Thoracic aorta (tissue), 2 donors: ENCODE results near the gene ACOT7. TPM values are rescaled to one million over a fixed set of nuclear protein-coding genes. Genes with fewer than 3 reads are reported as not detected.

Experiments
- ATAC-seq: fragments of 150-250 bp; one replicate; pipeline ENCODE4 v1.8.0; 2017; ENCODE audit warnings: low read depth; ENCODE audit not compliant: insufficient number of reproducible peaks, low FRiP score
- DNase-seq: peaks from one replicate; pipeline ENCODE4 v3.0.0-alpha.2; 2020; ENCODE audit warnings: low spot score
- H3K27ac ChIP-seq, 2 donors: fragments of 200-600 bp; sonication (generic); 1 replicate in 1 of 2; 2 replicates in 1 of 2; pipeline ENCODE4 v1.5.1; 2016; ENCODE audit warnings: mild to moderate bottlenecking in 2 of 2, moderate library complexity in 2 of 2
- H3K27me3 ChIP-seq: fragments of 200-600 bp; sonication (generic); replicated peaks from 2 replicates; pipeline ENCODE4 v1.6.0; 2016; ENCODE audit warnings: mild to moderate bottlenecking; ENCODE audit not compliant: insufficient read depth
- H3K36me3 ChIP-seq: fragments of 200-600 bp; sonication (generic); one replicate; pipeline ENCODE4 v1.5.1; 2016
- H3K4me1 ChIP-seq, 2 donors: fragments of 200-600 bp; sonication (generic); 1 replicate in 1 of 2; 2 replicates in 1 of 2; pipeline versions ENCODE4 v1.5.1 to v1.6.0; 2016; ENCODE audit warnings: low read depth in 2 of 2, mild to moderate bottlenecking in 1 of 2; ENCODE audit not compliant: control insufficient read depth in 1 of 2
- H3K4me3 ChIP-seq: fragments of 200-600 bp; sonication (generic); 2 replicates; pipeline ENCODE4 v1.5.1; 2016; ENCODE audit warnings: mild to moderate bottlenecking
- H3K9me3 ChIP-seq: fragments of 200-600 bp; sonication (generic); 2 replicates; pipeline ENCODE4 v1.5.1; 2016
- CTCF ChIP-seq: fragments of 200-600 bp; sonication (generic); IDR thresholded peaks from one replicate; pipeline ENCODE4 v1.5.1; 2019; ENCODE audit warnings: antibody characterized with exemption
- total RNA-seq, 2 donors: library from RNA; depleted of rRNA; stranded (reverse); fragments of >200 nt; gene quantifications; one replicate each; pipeline versions ENCODE4 v1.1.0 to v1.2.3, GENCODE V29; 2016

The ACOT7 gene
- total RNA-seq, 2 donors from 2014 or later: 23.7 to 33.0 TPM

DNA sequence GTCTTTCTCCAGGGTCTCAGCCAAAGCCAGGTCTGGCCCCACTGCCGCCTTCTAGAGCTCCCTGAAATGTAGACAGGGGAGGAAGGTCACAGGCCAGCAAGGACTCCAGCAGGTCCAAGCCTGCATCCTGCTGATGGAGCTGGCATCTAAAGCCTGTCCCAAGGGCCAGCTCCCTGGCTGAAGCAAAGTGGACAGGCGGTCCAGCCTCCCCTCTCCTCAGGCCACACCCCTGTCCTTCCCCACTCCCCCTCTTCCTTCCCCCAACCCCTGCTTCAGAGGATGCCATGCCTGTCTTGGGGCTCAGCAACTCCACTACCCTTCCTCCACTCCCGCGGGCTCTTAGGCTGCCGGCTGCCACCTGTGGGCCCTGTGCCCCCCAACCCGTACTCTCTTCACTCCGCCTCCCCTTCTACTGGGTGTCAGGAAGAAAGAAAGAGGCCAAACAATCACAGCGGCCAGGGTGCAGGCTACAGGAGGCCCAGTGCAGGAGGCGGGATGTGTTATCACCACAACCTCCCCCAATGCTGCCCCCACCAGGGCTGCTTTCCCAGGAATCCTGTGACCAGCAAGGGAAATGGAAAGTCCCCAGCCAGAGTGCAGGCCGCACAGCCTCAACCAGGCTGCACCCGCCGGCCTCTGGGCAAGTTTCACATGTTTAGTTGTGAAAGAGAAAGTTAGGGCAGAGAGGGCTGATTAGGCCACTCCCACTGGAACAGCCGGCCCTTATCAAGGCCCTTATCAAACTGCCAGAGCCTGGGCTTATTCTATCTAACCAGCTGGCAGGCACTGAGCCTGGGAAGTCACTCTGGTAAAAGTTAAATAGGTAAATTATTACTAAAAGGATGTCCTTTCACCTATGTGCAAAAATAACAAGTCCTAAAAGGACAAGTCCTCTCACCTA lies 34.1 kb downstream of the ACOT7 start:
- H3K9me3 ChIP-seq: no peaks in the 10 kb centered on the region
- peak overlapping the region; percentile 64 to 79 for H3K27ac ChIP-seq
- no peak for TF ChIP-seq CTCF
- H3K27me3 ChIP-seq: no peaks in the 10 kb centered on the region
- no peak for DNase-seq
- ATAC-seq: peak; percentile 30
- no peaks in the 10 kb centered on the region for H3K36me3 ChIP-seq
- peaks cover 18 to 36% of the 10 kb centered on the region in 2 donors for H3K4me1 ChIP-seq
- H3K4me3 ChIP-seq: peak overlapping the region; percentile 17

DNA sequence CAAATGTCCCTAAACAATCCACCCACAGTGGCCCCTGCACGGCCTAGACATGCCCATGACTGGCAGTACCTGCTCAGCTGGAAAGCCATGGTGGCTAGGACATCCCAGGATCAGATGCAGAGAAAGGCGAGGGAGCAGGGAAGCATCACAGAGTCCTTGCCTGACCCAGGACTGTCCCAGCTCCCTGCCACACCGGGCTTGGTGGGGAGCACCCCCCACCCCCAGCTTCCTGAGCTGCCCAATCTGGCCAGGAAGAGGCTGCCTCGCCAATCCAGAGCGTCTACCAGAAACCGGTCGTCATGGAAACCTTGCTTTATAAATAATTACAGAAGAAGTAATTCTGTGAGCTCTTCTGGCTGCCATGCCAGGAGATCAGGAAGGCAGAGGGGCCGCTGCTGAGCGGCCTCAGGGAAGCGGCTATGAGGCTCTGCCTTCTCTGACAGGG lies 34.8 kb downstream of the ACOT7 start:
- no peak for TF ChIP-seq CTCF
- H3K9me3 ChIP-seq: no peaks in the 10 kb centered on the region
- DNase-seq: no peak

DNA sequence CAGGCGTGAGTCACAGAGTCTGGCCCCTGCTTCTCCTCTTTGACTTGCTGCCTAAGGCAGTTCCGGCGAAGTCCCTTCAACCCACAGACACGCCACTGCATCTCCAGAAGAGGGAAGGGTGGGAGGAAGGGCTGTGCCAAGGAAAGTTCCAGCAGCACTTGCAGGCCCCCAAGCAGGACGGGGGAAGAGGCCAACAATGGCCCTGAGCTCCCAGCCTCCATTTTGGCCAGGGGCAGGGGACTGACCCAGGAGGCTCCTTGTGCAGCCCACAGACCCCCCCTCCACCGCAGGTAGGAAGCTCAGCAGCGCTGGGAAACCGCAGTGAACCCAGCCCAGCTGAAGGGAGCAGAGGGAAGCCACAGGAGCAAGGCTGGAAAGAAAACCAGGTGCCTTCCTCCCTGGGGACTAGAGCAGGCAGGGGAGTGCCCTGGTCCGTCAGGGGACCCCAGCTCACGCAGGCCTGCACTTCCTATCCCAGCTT lies 35.4 kb downstream of the ACOT7 start:
- Histone ChIP-seq H3K4me3 (no peak overlapping the region), H3K4me1 (peaks cover 30 to 47% of the 10 kb centered on the region in 2 donors), H3K36me3 (no peaks in the 10 kb centered on the region), H3K27me3 (no peaks in the 10 kb centered on the region), H3K9me3 (no peaks in the 10 kb centered on the region), H3K27ac (peak overlapping the region; percentile 64 to 79)
- ATAC-seq (no peak), DNase-seq (no peak)
- no peak for TF ChIP-seq CTCF

More for the DNA sequence above, 34.8 kb downstream of the ACOT7 start:
- Histone ChIP-seq H3K4me3 (no peak overlapping the region), H3K36me3 (no peaks in the 10 kb centered on the region), H3K27me3 (no peaks in the 10 kb centered on the region), H3K4me1 (peaks cover 25 to 43% of the 10 kb centered on the region in 2 donors), H3K27ac (peak overlapping the region; percentile 64 to 79)
- peak; percentile 38 for ATAC-seq

DNA sequence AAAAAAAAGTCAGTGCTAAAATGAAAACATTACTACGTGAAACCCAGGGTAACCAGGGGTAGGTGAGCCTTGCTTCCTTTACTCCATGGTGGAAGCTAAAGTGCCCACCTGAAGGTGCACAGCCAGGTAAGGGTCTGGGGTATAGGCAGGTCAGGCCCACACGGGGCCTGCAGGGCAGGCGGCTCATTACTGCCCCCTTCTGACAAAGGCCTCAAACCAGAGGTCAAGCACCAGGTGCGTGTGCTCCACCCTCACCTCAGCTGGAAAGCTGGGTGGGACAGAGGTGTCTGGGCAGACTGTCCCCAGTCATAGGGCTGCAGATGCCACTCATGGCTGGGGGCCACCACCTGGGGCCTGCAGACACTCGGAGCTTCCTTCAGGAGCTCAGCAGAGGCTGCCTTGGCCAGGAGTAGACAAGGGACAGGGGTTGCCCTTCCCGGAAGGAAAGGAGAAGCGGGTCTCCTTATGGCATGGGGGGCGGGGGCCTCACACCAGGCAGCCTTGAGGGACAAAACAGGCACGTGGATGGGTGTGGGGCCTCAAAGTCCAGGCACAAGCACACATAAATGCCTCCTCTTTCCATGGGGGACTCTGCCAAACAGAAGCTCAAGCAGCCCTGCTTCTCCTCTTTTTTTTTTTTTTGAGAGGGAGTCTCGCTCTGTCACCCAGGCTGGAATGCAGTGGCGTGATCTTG lies 36.2 kb downstream of the ACOT7 start:
- Histone ChIP-seq H3K4me1 (peaks cover 32 to 53% of the 10 kb centered on the region in 2 donors), H3K27ac (no peak overlapping the region), H3K27me3 (no peaks in the 10 kb centered on the region), H3K36me3 (no peaks in the 10 kb centered on the region), H3K4me3 (no peak overlapping the region), H3K9me3 (no peaks in the 10 kb centered on the region)
- no peak for DNase-seq
- no peak for TF ChIP-seq CTCF
- ATAC-seq: no peak

- Histone ChIP-seq H3K36me3 (no peaks in the 10 kb centered on the region), H3K27ac (no peak overlapping the region), H3K27me3 (no peaks in the 10 kb centered on the region), H3K4me1 (peaks cover 32 to 70% of the 10 kb centered on the region in 2 donors), H3K9me3 (no peaks in the 10 kb centered on the region), H3K4me3 (no peak overlapping the region)
- ATAC-seq (no peak), DNase-seq (no peak)
- TF ChIP-seq CTCF: no peak
Measured at GRCh38 chr1:6355621-6356020, 37.9 kb downstream of the ACOT7 start.
